NCI-H82 treated with DMSO at 0.1 percent for 48 hours (cell line): ENCODE results near the gene ARCN1.
A peak's percentile ranks its signal among the peaks of the same experiment; 100 is the strongest.

Experiments used
- DNase-seq: peaks from one replicate; lab custom pipeline; 2025; ENCODE audit not compliant: unreplicated experiment; lab: John Stamatoyannopoulos, UW

The ARCN1 gene

GRCh38 chr11:118620529-118621070, 48.4 kb downstream of the ARCN1 start:
- no peak for DNase-seq

- DNase-seq, result peak; percentile 59
These were observed 49.0 kb downstream of the ARCN1 start for GRCh38 chr11:118621071-118621783.

GRCh38 chr11:118621784-118622375, 49.7 kb downstream of the ARCN1 start:
- DNase-seq, result no peak

DNA sequence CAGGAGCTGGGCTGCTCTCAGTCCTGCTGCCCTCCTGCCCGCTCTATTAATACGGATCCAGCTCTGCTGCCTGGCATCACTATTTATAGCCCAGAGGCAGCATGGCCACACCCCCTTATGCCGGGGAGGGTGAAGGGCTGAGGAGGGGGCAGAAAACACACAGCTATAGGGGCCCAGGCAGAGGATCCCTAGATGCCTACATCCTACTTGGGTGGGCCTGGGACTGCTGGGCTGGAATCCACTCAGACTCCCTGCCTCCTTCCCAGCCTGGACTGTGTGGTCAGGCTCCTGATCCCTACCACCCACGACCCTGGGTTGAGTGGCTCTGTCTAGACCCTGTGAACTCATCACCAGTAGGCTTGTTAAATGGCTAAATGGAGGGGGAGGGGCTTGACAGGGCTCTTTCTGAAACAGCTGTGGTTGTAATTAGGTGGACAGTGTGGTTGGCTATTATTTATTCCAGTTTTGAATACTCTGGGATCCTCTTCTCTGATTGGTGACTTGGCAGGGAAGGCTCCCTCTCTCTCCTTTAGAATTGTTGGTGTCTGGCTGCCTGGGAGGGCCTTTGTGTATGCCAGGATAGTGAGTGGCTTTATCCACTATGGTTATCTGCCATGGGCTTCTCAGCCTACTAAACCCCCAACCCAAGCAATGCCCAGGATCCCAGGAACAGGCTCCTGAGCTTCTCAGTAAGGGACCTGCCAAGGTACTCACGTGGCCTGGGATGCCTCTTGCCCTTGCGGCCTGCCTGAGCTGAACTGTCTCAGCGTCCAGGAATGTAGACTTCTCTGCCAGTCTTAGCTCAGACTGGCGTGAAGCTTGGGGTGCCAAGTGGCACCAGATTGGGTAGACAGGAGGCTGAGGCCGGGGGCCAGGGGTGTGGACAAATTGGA, 50.4 kb downstream of the ARCN1 start:
- peak; percentile 87 for DNase-seq

GRCh38 chr11:118623269-118623655, 51.1 kb downstream of the ARCN1 start:
- no peak for DNase-seq

DNA sequence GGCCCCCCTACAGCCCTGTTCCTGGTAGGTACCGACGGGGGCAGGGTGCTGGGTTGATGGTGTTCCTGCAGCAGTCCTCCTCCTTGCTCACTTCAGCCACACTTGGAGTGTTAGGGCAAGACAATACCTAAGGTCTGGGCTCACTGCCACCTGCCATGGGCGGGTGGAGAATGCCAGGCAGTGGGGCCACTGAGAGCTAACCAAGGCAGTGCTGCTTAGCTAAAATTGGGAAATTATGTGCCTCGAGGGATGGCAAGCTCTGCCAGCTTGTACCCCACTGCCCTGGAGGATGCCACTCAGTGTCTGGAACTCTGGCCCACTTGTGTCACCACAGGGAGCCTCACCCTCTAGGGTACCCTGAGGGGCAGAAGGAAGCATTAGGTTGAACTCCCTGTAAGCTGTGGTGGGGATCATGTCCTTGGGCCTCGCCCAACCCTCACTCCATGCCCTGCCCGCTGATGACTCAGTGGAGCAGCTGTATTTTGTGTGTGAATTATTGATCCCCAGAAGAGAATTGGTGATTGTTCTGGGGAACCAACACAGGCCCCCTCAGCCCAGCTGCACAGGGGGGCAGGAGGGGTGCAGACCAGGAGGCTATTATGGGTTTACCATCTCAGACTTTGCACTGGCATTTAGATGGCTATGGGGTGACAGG, 53.0 kb downstream of the ARCN1 start:
- DNase-seq, result no peak

GRCh38 chr11:118625976-118626375, 53.8 kb downstream of the ARCN1 start:
- no peak for DNase-seq

GRCh38 chr11:118627566-118627965, 55.4 kb downstream of the ARCN1 start:
- DNase-seq, result no peak

DNA sequence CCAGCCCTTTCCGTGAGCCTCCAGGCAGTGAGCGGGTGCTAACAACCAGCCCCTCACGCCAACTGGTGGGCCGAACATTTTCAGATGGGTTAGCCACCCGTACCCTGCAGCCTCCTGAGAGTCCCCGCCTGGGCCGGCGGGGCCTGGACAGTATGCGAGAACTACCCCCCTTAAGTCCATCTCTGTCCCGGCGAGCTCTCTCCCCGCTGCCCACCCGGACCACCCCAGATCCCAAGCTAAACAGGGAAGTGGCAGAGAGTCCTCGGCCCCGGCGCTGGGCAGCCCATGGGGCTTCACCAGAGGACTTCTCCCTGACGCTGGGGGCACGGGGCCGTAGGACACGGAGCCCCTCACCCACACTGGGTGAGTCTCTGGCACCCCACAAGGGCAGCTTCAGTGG, 55.8 kb downstream of the ARCN1 start:
- DNase-seq, result no peak

GRCh38 chr11:118628432-118628831, 56.2 kb downstream of the ARCN1 start:
- DNase-seq, result no peak

GRCh38 chr11:118628861-118629549, 56.8 kb downstream of the ARCN1 start:
- DNase-seq, result no peak

DNA sequence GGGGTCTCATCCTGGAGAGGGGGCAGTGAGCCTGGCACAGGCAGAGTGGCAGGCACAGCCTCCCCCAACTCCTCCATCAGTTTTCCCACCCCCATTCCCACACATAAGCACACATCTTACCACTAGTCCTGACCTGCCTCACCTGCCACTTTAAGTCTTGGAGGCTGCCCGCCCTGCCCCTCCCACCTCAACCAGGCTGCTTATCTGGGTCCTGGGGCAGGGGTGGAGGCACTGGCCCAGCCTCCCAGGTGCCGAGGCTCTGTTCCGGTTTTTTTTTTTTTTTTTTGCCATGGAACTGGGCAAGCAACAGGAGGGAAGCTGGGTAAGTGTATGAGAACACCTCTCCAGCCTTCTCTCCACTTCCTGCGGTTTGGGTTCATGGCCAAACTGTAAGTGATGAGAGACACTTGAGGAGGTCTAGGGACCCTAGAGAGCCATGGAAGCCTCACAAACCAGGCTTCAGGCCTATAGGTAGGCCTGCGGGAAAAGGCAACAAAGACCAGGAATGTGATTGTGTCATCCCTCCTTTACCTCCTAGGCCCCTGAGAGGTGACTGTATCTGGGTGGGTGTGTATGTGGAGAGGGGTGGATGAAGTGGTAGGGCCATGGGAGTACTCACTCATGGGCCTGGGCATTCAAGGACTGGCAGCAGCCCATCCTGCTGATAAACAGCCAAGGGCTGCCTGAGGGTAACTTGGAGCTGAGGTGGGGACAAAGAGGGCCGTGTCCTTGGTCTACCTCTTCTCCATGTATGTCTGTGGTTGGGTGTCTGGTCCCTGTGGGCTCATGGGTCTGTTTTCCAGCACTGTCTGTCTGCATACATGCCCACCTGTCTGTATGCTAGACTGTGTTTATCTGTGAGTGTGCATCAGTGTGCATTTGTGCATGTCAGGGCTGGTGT, 57.8 kb downstream of the ARCN1 start:
- DNase-seq, result no peak

GRCh38 chr11:118631142-118631909, 59.1 kb downstream of the ARCN1 start:
- DNase-seq, result no peak

DNA sequence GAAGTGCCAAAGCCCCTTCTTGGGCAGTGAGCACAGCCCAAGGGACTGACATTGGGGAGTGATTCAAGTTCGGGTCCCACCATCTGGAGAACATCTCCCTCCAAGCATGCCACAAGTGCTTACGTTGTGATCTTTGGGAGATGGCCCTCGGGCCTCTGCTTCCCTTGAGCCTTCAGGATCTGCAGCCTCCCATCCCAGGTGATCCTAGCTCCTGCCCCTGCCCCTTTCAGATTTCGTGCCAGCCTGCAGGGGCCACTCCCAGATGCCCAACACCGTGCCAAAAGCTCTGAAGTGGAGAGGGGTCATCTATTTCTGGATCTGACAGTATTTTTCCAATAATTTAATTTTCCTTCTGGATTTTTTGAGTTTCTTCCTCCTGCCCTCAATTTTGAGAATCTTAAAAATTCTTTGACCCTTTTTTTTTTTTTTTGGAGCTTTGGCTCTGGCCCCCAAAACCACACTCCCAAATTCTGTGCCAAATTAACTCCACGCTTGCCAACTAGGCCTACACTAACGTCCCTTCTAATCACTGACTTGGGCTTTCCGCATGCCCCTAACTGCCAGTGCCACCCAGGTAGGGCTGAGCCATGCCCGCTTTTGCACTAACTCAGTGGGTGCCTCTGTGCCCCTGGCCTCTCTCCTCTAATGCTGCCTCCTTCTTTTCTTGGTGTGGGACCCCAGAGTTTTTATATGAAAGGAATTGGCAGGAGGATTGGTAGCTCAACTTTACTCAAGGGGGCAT, 60.5 kb downstream of the ARCN1 start:
- DNase-seq, result no peak

GRCh38 chr11:118633319-118633690, 61.1 kb downstream of the ARCN1 start:
- no peak for DNase-seq

GRCh38 chr11:118633979-118634378, 61.8 kb downstream of the ARCN1 start:
- no peak for DNase-seq

DNA sequence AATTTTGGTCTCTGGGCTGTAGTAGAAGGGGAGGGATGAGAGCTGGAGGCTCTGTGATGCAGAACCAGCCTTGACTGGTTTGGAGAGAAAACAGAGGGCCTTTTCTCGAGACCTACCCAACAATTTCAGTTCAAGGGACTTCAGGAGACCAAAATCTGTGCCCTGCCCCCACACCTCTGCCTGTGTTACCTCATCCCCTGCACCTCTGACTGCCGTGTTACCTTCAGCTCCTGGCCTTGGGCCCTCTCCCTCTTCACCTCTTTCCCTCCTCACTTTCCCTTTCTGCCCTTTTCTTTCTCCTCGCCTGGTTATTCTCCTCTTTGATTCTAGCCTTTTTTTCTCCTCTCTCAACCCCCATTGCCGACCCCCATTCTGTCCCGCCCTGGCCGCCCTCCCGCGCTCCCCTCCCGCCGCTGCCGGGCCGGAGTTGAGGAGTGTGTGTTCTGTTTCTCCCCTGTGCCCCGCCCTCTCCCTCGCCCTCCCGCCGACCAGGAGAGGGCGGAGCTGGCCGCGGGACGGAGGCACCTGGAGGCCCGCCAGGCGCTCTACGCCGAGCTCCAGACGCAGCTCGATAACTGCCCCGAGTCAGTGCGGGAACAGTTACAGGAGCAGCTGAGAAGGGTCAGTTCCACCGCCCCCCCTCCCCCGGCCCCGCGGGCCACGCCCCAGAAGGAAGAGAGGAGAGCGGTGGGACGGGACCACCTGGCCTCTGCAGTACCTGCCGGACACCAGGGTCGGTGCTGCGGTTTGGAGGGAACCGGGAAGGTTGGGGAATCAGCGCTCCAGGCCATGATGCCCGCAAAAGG, 62.4 kb downstream of the ARCN1 start:
- no peak for DNase-seq
